ENCODE results near the gene NHLRC1.
"Not testable (repeated sequence)": the region's sequence is repeated elsewhere in the genome, so short reads cannot be mapped to it uniquely, and the experiment has no call there.

DNA sequence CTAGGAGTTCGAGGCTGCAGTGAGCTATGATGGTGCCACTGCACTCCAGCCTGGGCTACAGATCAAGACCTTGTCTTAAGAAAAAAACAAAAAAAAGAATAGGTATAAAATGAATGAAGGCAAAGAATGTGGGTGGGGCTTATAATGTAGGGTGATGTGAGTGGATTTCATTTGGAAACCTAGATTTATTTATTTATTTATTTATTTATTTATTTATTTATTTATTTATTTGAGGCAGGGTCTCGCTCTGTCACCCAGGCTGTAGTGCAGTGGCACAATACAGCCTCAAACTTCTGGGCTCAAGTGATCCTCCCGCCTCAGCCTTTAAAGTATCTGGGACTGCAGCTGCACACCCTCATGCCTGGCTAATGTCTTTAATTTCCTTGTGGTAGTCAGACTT, 28.9 kb upstream of the NHLRC1 start:
- TF ChIP-seq POLR2A (IDR thresholded peaks at IDR 0.05; ENCODE audit: low read length); GATA1 (IDR thresholded peaks at IDR 0.05; ENCODE audit: low read depth, low read length): not testable (repeated sequence)
